GM18526 (cell line): ENCODE results near the gene DPP6.

Experiments
- POLR2A ChIP-seq: IDR thresholded peaks from 3 replicates; pipeline ENCODE4 v1.6.1; 2011; ENCODE audit not compliant: insufficient read length; ENCODE audit errors: extremely low read depth

DPP6 gene

DNA sequence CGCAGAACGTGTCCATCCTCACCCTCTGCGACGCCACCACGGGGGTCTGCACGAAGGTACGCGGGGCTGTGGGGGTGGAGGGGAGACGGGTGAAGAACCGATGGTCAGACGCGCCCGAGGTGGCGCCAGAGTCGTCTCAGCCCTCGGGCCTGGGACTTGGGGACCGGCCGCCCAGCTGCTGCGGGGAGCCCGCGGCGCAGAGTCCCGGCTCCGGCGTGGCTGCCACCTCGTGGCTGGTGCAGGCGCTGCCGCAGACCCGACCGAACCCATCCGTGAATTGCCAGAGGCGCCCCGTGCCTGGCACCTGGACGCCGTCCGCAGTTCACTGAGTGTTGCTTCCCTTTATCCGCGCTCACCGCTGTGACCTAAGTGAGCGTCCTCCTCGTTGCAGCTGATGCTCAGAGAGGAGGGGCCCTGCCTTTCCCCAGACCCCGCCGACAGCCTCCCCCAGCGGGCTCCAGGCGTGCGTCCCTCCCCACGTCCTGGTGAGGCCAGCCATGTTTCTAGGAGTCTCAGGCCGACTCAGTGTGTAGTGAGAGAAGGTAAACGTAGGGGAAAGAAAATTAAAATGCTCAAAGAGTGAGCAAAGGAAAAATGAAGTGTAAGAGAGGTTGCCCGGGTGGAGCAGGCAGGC is 742.1 kb downstream of the DPP6 start:
- TF ChIP-seq POLR2A = no peak

DNA sequence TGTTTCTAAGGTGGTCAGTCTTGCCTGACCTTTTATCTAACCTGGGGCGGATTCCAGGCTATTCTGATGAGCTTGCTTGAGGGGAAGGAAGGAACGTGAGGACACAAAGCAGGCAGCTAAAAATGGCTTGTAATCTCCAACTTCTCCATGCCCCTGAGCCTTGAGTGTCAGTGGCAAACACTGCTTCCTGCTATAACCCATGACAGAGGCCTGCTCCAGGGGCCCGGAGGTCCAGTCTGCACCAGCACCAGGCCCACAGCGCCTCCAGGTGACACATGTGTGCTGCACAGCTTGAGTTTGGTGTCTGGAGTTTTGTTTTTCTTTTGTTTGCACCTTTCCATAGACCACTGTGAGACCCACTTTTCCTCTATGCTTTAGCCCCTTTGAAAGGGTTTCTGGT is 742.8 kb downstream of the DPP6 start:
- TF ChIP-seq POLR2A = no peak

DNA sequence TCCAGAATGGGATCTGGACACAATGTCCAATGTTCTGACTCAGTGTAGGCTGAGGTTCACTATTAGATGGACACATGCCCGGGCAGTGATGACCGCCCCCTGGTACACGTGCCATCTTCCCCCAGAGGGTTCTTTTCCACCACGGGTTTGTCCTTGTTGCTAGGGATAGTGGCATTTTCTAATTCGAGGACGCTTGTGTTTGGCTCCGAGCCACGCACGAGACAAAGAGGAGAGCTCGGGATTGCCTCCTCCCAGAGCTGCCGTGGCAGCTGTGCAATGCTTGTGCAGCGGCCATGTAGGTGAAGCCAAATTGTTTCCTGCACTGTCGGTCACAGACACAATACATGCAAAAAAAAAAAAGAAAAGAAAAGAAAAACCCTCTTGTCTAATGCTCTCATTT is 743.2 kb downstream of the DPP6 start:
- no peak for TF ChIP-seq POLR2A

DNA sequence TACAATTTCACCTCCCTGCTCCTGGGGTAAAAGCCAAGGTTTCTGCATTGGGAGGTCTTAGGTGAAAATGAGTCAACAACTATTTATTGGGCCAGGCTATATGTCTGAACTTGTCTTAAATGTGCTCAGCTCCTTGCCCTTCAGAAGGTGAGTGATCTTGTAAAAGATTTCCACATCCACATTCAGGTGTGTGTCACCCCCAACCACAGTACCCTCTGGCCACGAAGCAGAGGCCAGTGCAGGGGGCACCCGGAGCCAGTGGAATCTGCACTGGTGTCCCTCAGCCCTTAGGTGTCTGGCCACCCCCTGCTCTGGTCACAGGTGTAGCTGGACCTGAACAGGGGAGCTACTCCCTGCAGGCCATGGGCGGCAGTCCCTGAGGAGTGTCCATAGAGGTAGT is 752.3 kb downstream of the DPP6 start:
- no peak for TF ChIP-seq POLR2A

DNA sequence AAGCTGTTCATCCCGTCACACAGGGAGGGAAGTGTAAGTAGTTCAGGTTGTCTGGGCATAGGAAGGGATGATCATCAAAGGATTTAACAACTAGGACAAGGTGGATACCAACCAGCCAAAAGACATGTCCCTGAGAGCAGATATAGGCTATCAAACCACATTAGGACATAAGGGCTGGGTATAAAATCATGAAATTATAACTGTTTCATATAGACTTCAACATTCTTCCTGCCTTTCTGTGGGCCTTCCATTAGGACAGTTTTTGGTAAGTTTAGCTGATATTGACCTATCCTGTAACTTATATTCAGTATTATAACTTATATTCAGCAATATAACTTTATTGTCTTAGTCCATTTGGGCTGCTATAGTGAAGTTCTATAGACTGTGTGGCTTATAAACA is 759.8 kb downstream of the DPP6 start:
- TF ChIP-seq POLR2A = no peak

DNA sequence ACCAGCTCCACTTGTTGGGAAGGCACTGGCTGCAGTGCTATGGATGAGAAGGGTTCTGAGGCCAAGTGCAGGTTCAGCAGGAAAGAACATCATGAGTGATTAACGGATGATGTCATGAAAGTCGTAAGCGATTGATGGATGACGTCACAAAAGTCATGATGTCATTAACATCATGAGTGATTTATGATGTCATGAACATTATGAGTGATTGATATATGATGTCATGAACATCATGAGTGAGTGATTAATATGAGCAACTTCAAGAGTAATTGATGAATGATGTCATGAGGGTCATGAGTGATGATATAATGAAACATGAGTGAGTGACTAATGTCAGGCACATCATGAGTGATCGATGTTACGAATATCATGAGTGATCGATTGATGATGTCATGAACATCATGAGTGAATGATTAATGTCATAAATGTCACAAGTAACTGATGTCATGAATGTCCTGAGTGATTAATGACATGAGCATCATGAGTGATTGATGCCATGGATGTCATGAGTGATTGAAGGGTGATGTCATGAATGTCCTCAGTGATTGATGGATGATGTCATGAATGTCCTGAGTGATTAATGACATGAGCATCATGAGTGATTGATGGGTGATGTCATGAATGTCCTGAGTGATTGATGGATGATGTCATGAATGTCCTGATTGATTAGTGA is 765.2 kb downstream of the DPP6 start:
- no peak for TF ChIP-seq POLR2A

DNA sequence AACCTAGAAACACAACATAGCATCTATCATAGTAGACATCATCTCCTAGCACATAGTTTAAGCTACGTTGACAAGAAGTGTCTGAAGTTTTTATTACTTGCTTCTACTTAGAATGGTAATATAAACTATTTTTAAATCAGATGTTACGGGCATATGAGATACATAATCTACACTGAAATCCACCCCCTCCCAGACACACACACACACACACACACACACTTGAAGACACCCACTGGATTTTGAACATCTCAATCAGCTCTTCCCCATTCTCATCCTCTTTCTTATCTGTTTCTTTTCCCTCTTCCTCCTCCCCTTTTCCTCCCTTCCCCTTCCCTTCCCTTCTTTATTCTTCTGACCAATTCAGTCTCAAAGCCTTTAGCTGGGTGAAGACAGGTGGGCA is 774.8 kb downstream of the DPP6 start:
- TF ChIP-seq POLR2A = no peak

DNA sequence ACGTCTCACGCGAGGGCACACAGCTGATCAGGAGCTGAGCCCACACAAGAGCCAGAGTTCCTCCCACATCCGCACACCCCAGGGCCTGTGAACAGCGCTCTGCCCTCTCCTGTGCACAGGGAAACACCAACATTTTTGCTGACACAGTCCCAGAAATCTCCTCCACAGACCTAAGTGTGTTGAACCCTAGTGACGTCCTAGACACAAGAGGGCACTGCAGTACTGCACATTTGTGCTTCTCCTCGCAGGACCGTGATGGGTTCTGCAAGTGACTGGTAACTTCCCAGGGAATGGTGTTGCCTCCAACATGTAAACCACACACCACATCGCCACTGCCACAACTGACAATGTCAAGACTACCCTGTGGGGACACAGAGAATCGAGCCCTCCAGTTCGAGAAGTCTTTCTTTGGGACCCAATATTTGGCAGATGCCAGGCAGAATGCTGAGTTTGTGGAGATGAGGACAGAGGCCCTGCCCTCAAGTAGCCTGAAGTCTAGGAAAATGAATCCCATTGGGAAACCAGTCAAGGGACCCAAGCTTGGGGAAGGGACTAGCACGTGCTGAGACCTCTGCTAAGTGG is 780.5 kb downstream of the DPP6 start:
- no peak for TF ChIP-seq POLR2A

DNA sequence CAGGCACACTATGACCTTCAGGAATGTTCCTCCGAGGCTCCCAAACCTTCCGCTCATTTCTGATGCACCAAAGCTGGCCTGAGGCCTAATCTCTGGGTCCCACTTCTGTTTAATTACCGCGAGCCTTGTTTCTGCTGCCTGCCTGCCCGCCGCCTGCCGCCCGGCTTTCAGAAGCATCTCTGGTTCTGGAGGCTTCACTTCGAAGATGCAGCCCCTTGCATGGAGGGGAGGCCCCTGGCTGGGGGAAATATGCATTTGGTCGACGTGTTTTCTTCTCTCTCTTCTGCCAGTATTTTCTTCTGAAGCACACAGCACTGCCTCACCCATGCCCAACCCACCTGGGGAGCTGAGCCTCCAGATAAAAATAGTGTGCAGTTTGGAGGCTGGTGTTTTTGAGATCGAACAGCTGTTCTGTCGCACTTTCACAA is 783.8 kb downstream of the DPP6 start:
- TF ChIP-seq POLR2A = no peak

DNA sequence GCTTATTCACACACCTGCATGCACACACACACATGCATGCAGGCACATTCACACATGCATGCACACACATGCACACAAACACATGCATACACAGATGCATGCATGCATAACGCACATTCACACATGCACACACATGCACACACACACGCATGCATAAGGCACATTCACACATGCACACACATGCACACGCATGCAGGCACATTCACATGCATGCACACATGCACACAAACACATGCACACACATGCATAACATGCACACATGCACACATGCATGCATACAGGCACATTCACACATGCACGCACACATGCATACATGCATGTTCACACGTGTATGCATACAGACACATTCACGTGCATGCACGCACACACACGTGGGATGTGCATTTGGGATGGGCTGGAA is 784.9 kb downstream of the DPP6 start:
- TF ChIP-seq POLR2A = no peak

DNA sequence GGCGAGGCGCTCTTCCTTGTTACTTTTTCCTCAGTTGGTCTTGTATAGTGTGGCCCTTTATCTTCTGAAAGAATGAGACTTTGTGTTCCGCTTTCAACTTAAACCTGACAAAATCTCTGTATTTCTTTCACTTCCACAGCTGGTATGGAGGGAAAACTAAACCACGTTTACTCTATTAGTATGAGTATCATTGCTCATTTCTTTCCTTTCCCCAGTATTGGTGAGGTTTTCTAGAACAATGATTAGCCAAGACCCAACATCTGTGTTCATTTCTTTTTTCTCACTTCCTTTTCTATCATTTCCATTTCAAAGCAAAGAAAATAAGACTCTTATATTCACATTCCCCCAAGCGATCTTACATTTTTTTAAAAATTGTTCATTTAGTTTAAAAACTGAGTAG is 785.4 kb downstream of the DPP6 start:
- TF ChIP-seq POLR2A = no peak

DNA sequence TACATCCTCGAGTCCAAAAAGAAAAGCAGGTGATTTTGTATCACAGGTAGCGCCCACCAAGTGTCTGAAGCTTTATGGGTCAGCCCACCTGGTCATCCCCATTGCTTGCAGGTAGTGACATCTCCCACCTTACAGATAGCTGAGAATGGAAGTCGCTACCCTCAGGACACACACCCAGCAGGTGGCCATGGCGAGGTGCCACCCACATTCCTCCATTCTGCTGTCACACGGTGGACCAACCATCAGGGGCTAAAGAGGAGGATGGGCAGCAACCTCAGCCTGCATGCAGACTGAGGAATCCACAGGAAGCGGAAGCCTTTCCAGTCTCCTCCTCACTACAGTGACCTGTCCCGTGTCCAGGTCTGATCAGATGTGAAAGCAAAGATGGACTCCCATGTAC is 787.9 kb downstream of the DPP6 start:
- TF ChIP-seq POLR2A = no peak

DNA sequence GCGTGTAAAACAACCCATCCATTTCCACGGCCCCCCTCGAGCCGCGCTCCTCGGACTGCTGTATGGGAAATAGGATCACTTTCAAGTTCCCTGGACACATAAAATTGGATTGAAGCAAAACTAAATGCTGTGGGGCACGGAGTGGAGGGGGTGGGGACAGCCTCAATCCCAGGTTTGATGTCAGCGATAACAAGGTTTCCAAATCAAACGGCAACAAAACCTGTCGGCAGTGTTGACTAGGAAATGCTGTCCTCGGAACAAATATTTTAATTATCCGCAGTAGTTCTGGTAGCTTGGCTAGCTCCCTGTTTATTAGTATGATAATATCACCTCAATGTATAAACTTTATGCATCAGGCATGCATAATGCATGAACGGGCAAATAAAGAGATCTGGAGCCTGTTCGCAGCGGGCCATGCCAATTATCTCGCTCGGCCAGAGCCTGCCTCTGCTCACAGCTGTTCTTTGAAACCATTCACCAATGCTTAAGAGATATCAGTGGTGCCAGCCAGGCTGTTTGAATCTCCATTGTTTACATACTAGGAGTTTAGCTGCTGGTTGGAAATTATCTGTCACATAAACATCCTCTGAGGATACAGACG is 789.6 kb downstream of the DPP6 start:
- no peak for TF ChIP-seq POLR2A

DNA sequence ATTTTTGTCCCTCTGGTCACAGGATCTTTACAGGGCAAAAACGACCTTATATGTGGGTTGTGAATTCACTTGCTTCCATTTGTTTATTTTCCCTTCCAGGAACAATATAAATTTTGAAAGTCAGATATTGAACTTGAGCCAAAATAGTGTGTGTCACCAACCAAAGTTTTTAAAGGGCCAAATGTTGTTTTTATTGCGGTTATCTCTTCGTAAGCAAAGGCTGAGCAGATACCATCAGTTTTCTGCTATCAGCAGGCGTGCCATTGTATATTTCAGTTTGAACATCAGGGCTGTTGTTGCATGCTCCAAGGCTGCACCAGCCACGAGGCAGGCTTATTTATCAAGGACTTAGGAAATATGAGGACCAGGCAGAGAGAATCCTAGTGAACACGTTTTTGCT is 790.4 kb downstream of the DPP6 start:
- no peak for TF ChIP-seq POLR2A

DNA sequence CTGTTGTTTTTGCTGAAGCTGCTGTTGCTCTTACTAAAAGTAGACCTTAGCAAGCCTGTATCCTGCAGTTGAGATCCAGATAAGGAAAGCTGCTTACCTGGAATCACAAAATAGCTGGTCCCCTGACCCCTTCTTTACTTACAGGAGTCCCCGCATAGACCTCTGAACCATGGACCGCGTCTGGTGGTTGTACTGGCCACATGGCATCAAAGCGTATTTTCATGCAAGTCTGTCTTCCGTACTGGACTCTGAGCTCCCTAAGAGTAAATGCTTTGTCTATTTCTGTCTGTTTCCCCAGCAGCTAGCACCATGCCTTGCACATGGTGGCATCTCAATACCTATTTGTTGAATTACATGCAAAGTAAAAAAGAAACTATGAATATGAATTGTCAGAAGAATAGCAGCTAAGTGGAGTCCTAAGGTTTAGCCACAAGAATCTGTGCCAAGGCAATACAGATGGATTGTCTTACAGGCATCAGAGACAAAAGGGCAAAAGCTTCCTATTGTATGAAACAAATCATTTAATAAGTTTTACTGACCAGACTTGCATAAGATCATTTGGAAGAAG is 791.6 kb downstream of the DPP6 start:
- TF ChIP-seq POLR2A = no peak

DNA sequence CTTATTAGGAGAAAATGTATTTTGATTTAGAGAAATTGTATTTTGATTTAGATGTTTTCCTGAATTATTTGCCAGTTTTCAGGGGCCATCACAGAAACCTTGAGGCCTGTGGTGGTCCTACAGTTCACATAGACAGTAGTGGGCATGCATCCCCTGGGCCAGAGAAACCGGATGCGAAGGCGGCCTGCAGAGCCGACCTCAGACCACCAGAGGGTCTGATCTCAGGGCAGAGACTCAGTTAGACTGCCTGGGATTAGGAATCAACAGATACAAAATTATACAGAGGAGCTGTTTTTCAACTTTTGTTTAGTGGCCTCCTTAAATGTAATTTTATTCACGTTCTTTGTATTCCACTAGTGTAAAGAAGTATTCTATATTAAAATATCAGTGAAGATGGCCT is 792.3 kb downstream of the DPP6 start:
- no peak for TF ChIP-seq POLR2A
